Retinal pigment epithelial cell (primary cell): ENCODE results near the gene SNCG.

Experiments
- DNase-seq: peaks from one replicate; pipeline ENCODE4 v3.0.0-alpha.2; 2010; ENCODE audit warnings: low read depth
- H3K4me3 ChIP-seq: 2 replicates; pipeline ENCODE4 v1.5.1; 2011; ENCODE audit warnings: mild to moderate bottlenecking, low read length, control low read depth, moderate library complexity
- TF ChIP-seq, protein P1 (sequence below): conservative IDR thresholded peaks from 2 replicates; pipeline ENCODE4 v1.5.1; 2011; ENCODE audit warnings: low read depth, low read length, control low read depth, inconsistent platforms

Gene SNCG

DNA sequence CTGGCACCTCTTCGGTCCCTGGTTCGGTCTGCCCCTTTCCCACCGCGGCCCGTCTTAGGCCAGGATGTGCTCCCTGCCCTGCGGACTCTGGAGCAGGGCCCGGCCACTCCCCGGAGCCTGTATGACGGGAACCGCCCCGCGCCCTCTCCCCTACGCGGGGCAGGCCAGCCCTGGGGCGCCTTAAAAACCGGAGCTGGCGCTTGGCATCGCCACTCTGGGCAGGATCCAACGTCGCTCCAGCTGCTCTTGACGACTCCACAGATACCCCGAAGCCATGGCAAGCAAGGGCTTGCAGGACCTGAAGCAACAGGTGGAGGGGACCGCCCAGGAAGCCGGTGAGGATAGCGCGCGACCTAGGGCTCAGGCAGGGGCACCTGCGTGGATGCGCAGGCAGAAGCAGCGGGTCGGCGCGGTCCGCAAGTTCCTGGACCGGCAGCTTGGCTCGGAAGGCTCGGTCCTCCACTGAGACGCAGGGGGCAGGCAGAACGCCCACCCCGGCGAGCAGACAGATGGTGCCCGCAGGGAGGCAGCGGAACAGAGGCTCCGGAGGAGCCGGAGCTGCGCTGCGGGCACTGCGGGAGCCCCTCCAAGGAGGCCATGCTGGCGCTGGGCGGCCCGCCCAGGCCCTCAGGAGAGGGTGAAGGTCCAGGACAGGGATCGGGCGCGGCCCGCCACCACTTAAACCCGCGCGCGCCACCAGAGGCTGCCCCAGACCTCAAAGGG lies 10.0 kb downstream of the SNCG start, which contains the start of gene ADIRF:
Gene ADIRF (plus strand): TSS at position 212 of the 723 bp plus-strand sequence. CDS start 63 bp downstream, at position 275.
- no peak within 1 kb of the TSS for H3K4me3 ChIP-seq
- DNase-seq = no peak

DNA sequence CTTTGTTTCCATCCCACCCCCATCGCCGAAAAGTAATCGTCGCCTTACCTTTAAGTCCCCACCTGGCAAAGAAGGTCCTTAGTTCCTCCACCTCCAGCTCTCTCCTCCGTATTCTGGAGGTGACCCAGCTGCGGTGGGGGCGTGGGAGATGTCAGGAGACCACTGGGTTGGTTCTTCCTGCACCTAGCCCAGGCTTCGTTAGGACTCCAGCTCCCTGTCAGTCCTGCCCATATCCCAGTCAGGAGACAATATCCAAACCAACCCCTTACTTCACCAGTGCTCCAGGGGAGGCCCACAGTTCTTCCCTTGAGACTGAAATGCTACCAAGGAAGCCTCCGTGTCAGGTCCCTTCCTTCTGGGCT lies 10.6 kb downstream of the SNCG start:
- TF ChIP-seq, protein P1, sequence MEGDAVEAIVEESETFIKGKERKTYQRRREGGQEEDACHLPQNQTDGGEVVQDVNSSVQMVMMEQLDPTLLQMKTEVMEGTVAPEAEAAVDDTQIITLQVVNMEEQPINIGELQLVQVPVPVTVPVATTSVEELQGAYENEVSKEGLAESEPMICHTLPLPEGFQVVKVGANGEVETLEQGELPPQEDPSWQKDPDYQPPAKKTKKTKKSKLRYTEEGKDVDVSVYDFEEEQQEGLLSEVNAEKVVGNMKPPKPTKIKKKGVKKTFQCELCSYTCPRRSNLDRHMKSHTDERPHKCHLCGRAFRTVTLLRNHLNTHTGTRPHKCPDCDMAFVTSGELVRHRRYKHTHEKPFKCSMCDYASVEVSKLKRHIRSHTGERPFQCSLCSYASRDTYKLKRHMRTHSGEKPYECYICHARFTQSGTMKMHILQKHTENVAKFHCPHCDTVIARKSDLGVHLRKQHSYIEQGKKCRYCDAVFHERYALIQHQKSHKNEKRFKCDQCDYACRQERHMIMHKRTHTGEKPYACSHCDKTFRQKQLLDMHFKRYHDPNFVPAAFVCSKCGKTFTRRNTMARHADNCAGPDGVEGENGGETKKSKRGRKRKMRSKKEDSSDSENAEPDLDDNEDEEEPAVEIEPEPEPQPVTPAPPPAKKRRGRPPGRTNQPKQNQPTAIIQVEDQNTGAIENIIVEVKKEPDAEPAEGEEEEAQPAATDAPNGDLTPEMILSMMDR = no peak
- H3K4me3 ChIP-seq = no peak overlapping the region
- no peak for DNase-seq

More for the DNA sequence above, 10.0 kb downstream of the SNCG start, which contains the start of gene ADIRF:
- TF ChIP-seq, protein P1 = no peak

DNA sequence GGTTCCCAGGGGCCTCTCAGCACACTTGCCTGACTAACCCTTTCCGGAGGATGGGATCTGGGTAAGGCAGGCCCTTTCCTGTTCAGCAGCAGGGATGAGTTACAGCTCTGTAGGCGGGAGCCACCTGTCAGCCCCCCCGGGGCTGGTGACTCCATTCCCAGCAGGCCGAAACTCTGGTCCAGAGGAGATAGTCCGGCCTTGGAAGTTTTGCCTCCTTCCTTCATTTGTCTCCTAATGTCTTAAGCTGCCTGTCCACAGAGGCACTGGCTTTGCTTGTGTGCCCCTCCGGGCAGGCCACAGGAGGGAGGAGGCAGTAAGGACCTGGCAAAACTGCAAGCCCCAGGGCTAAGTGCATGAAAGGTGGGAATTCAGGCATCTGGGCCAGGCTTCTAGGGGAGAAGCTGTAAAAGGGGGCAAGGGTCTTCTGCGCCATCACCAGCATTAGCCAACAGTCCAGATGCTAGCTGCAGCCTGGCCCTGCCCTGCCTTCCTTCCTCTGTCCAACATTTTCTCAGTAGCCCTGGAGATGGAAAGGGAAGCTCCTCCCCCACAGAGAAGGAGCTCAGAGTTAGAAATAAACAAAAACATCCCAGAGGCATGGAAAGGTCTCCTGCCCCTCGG lies 11.1 kb downstream of the SNCG start:
- TF ChIP-seq, protein P1 = no peak
- H3K4me3 ChIP-seq = no peak overlapping the region
- no peak for DNase-seq

DNA sequence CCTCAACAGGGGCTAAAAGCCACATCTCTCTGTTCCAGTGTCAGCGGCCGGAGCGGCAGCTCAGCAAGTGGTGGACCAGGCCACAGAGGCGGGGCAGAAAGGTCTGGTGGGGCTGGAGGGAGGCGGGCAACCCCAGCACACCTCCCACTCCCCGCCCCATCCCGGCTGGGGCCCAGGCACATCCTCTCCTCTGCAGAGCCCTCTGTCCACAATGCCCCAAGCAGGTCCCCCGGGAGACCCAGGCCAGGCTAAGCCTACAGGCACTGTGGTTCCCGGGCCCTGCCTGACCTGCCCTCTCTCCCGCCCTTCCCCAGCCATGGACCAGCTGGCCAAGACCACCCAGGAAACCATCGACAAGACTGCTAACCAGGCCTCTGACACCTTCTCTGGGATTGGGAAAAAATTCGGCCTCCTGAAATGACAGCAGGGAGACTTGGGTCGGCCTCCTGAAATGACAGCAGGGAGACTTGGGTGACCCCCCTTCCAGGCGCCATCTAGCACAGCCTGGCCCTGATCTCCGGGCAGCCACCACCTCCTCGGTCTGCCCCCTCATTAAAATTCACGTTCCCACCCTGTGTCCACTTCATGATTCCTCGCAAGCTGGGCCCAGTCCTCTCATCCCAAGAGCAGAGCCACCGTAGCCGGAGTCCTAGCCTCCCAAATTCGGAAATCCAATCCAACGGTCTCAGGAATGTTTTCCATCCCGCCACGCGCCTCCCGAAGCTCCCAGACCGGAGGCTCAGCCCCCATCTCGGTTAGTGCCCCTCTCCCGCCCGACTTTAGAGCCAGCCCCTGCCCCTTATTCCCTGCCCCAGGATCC lies 12.0 kb downstream of the SNCG start:
- H3K4me3 ChIP-seq = peak overlapping the region; percentile 54
- TF ChIP-seq, protein P1 = no peak
- DNase-seq = no peak

DNA sequence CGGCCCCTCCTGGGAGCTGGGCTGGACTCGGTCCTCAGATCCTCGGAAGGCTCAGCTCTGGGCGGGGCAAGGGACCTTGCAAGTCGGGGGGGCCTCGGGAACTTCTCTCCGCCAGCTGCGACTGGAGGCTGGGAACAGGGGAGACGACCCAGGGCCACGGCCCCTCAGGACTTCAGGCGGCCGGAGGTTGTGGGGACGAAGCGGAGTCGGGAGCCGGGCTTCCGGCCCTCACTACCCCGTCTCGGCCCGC lies 12.5 kb downstream of the SNCG start:
- DNase-seq = no peak
- TF ChIP-seq, protein P1 = no peak

DNA sequence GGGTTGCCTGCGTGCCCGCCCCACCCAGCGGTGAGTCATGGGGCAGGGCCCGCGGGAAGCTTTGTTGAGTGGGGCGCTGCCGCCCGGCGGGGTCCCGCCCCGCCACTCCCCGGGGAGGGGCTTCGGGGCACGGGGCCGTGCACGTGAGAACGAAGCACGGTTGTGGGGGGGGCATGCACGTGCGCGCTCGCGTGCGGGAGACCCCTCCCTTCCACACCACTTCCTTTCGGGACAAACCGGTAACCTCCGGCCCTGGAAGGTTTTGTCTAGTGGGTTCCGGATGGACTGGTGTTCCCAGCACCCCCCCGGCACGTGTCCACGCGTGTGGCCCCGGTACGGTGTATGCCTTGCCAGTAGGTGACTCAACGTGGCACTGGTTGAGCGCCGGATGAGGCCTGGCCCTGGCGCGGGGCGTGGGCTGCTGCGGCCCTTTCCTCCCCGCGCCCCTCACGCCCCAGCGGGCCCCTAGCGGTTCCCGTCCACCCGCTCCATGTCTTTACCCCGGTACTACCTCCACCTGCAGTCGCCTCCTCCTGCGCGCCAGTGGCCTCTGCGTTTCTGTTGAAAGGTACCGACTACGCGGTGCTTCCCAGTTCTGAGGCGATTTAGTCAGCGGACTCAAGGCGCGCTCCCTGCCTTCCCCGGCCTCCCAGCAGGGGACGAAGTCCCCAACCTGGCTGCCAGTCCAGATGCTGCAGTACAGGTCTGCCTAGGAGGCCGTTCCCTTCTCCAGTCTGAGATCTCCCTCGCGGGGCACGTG lies 13.0 kb downstream of the SNCG start:
- DNase-seq = no peak
- TF ChIP-seq, protein P1 = peak; percentile 30
- peak overlapping the region; percentile 54 for H3K4me3 ChIP-seq

More for the DNA sequence above, 12.5 kb downstream of the SNCG start:
- peak overlapping the region; percentile 54 for H3K4me3 ChIP-seq
